Mucosa of descending colon (tissue), 3 donors: ENCODE results near the gene STK32A. TPM values are rescaled to one million over a fixed set of nuclear protein-coding genes. Genes with fewer than 3 reads are reported as not detected.
A peak's percentile ranks its signal among the peaks of the same experiment; 100 is the strongest.

Experiments
- ATAC-seq: fragments of 200-7000 bp; cut with Tn5 transposase; one replicate; pipeline ENCODE4 v1.9.1; 2020; ENCODE audit warnings: mild to moderate bottlenecking, moderate library complexity
- DNase-seq, 3 donors: peaks; one replicate each; pipeline ENCODE4 v3.0.0-alpha.2; 2020
- H3K36me3 ChIP-seq: fragments of 200-600 bp; one replicate; pipeline ENCODE4 v1.8.0; 2021; ENCODE audit warnings: low read depth, mild to moderate bottlenecking
- H3K4me1 ChIP-seq: fragments of 200-600 bp; one replicate; pipeline ENCODE4 v1.8.0; 2021; ENCODE audit warnings: low read depth, mild to moderate bottlenecking
- H3K4me3 ChIP-seq: fragments of 200-600 bp; one replicate; pipeline ENCODE4 v1.8.0; 2021; ENCODE audit warnings: mild to moderate bottlenecking
- H3K9me3 ChIP-seq: fragments of 200-600 bp; one replicate; pipeline ENCODE4 v1.8.0; 2021; ENCODE audit warnings: mild to moderate bottlenecking
- CTCF ChIP-seq: fragments of 200-600 bp; IDR thresholded peaks from one replicate; pipeline ENCODE4 v1.8.0; 2022; ENCODE audit warnings: antibody characterized with exemption, mild to moderate bottlenecking
- intact Hi-C, 2 donors: fragments of 100-400 bp; cut with DNase I in 1 of 2; cut with micrococcal nuclease in 1 of 2; formaldehyde crosslinking; loops; one replicate each; pipeline versions ENCODE4 v1.11.0 to v1.11.1; 2022; cut with DNase I, micrococcal nuclease
- total RNA-seq, 3 donors: library from RNA; stranded (reverse); fragmentation: NEBNext Ultra II Directional in 2 of 3; extraction: Animal tissue kit (Norgen Biotek cat#: 25700) in 2 of 3; gene quantifications; one replicate each; pipeline versions ENCODE4 v1.2.1 to v1.2.4, GENCODE V29; 2021 to 2023
- donor health status: DM: no; HTN: no; CAD: no; lungs with moderate emphysema.
- donor health status: DM: no; HTN: no; CAD: no.
- donor health status: DM: no; HTN: yes; CAD: no.

The STK32A gene
- total RNA-seq, 3 donors from 2014 or later = 0.43 to 4.0 (median 0.65) TPM

GRCh38 chr5:147432323-147432722, 197.5 kb downstream of the STK32A start:
- DNase-seq (no peak), ATAC-seq (no peak)
- Histone ChIP-seq H3K9me3 (no peaks in the 10 kb centered on the region), H3K4me1 (peaks cover 9% of the 10 kb centered on the region), H3K36me3 (no peaks in the 10 kb centered on the region), H3K4me3 (no peak overlapping the region)
- intact Hi-C loops = no loop called here
- no peak for TF ChIP-seq CTCF

- H3K4me3 ChIP-seq = no peak overlapping the region
- no peaks in the 10 kb centered on the region for H3K9me3 ChIP-seq
- no peak for TF ChIP-seq CTCF
- H3K36me3 ChIP-seq = no peaks in the 10 kb centered on the region
- peak; percentile 89 for ATAC-seq
- peak in 1 of 3 donors; percentile 34 for DNase-seq
- intact Hi-C loops = no loop called here
- H3K4me1 ChIP-seq = peaks cover 9% of the 10 kb centered on the region
These were observed 199.2 kb downstream of the STK32A start for GRCh38 chr5:147434049-147434448.

- Histone ChIP-seq H3K9me3 (no peaks in the 10 kb centered on the region), H3K4me1 (peaks cover 9% of the 10 kb centered on the region), H3K36me3 (no peaks in the 10 kb centered on the region), H3K4me3 (no peak overlapping the region)
- ATAC-seq (no peak), DNase-seq (no peak)
- no peak for TF ChIP-seq CTCF
- intact Hi-C loops = no loop called here
These were observed 201.8 kb downstream of the STK32A start for GRCh38 chr5:147436596-147436995.

GRCh38 chr5:147437161-147437596, 202.4 kb downstream of the STK32A start:
- Histone ChIP-seq H3K4me1 (peaks cover 9% of the 10 kb centered on the region), H3K4me3 (no peak overlapping the region), H3K36me3 (no peaks in the 10 kb centered on the region), H3K9me3 (no peaks in the 10 kb centered on the region)
- TF ChIP-seq CTCF = no peak
- DNase-seq (no peak), ATAC-seq (no peak)
- intact Hi-C loops = no loop called here
